HFFc6 (cell line): ENCODE measurements around the gene OR10A6. TPM values are rescaled to one million over a fixed set of nuclear protein-coding genes. Genes with fewer than 3 reads are reported as not detected.

Experiments used
- DNase-seq: peaks from one replicate; pipeline ENCODE4 v3.0.0-alpha.2; 2018
- H3K27ac Mint-ChIP-seq: 2 replicates; pipeline ENCODE4 v1.8.0; 2020; ENCODE audit warnings: mild to moderate bottlenecking, mixed read lengths
- H3K27me3 Mint-ChIP-seq: 2 replicates; pipeline ENCODE4 v1.8.0; 2021; ENCODE audit warnings: mild to moderate bottlenecking, moderate library complexity, mixed read lengths; ENCODE audit not compliant: insufficient read depth
- H3K36me3 Mint-ChIP-seq: 2 replicates; pipeline ENCODE4 v1.8.0; 2021; ENCODE audit warnings: low read depth, mixed read lengths
- H3K4me1 Mint-ChIP-seq: 2 replicates; pipeline ENCODE4 v1.8.0; 2020; ENCODE audit warnings: low read depth, mixed read lengths
- H3K4me3 Mint-ChIP-seq: 2 replicates; pipeline ENCODE4 v1.8.0; 2020; ENCODE audit warnings: mild to moderate bottlenecking, moderate library complexity, mixed read lengths
- H3K9me3 Mint-ChIP-seq: 2 replicates; pipeline ENCODE4 v1.8.0; 2020; ENCODE audit warnings: mild to moderate bottlenecking, mixed read lengths
- total RNA-seq, 6 experiments: library from RNA; stranded (reverse); fragmentation: NEBNext Ultra II Directional; extraction: Animal tissue kit (Norgen Biotek cat#: 25700); gene quantifications; 2 replicates in 1 of 6; 3 replicates in 5 of 6; pipeline ENCODE4 v1.2.3, GENCODE V29; 2021
- TF ChIP-seq, protein P1 (sequence below): fragments of 200-600 bp; sonication (generic); IDR thresholded peaks from 2 replicates; pipeline ENCODE4 v1.5.0; 2021; ENCODE audit warnings: antibody characterized with exemption, mild to moderate bottlenecking

OR10A6 gene
- total RNA-seq, 6 experiments from 2014 or later, result 0.05 to 0.28 (median 0.14) TPM; not detected in 1

DNA sequence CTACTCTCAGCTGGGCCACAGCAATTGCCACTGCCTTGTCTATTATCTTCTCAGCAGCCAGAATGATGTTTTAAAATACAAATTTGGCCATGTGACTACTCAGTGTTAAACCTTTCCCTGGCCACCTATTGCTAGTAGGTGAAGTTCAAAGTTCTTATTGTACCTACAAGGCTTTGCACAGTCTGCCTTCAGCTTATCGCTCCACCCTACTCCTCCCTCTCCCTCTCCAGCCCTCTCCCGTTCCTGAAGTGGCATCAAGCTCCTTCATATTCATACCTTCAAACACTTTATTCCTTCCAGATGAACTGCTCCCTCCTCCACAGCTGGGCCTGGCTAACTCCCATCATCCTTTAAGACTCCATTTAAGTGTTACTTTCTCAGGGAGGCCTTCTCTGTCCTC is 37.3 kb downstream of the OR10A6 start:
- Mint-ChIP-seq H3K27me3 (no peaks in the 10 kb centered on the region), H3K27ac (0 out of 2 replicates have a peak overlapping the region, but pooled peaks have one; percentile 18), H3K36me3 (no peaks in the 10 kb centered on the region; the same call in 1 of the 2 replicates), H3K4me3 (no peak overlapping the region), H3K9me3 (no peaks in the 10 kb centered on the region), H3K4me1 (peaks cover 73% of the 10 kb centered on the region)
- no peak for DNase-seq
- TF ChIP-seq, protein P1, sequence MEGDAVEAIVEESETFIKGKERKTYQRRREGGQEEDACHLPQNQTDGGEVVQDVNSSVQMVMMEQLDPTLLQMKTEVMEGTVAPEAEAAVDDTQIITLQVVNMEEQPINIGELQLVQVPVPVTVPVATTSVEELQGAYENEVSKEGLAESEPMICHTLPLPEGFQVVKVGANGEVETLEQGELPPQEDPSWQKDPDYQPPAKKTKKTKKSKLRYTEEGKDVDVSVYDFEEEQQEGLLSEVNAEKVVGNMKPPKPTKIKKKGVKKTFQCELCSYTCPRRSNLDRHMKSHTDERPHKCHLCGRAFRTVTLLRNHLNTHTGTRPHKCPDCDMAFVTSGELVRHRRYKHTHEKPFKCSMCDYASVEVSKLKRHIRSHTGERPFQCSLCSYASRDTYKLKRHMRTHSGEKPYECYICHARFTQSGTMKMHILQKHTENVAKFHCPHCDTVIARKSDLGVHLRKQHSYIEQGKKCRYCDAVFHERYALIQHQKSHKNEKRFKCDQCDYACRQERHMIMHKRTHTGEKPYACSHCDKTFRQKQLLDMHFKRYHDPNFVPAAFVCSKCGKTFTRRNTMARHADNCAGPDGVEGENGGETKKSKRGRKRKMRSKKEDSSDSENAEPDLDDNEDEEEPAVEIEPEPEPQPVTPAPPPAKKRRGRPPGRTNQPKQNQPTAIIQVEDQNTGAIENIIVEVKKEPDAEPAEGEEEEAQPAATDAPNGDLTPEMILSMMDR, result no peak

DNA sequence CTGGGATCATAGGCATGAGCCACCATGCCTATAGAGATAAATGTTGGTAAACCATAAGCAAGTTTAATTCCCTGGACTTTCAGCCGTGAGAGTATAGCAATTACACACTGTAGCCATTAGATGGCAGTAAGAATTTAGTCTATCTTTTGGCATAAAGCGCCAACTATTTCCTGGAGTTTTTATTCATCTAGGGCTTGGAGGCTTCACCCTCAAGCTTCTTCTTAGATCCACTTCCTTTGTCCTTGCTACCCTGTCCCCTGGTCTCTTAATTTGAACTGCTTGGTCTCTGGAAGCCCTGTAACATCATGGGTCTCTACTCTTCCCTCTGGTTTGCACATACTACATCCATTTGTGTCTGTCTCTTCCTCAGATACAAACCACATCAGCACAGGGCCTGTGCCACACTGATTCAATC is 38.2 kb downstream of the OR10A6 start:
- H3K4me1 Mint-ChIP-seq, result peaks cover 73% of the 10 kb centered on the region
- H3K27me3 Mint-ChIP-seq, result no peaks in the 10 kb centered on the region
- H3K36me3 Mint-ChIP-seq, result no peaks in the 10 kb centered on the region; the same call in 1 of the 2 replicates
- H3K4me3 Mint-ChIP-seq, result peak overlapping the region; percentile 53
- H3K9me3 Mint-ChIP-seq, result no peaks in the 10 kb centered on the region
- TF ChIP-seq, protein P1, result peak; percentile 87
- DNase-seq, result peak; percentile 74
- H3K27ac Mint-ChIP-seq, result peak overlapping the region; percentile 65

GRCh38 chr11:7892059-7892699 is 38.9 kb downstream of the OR10A6 start:
- Mint-ChIP-seq H3K9me3 (no peaks in the 10 kb centered on the region), H3K36me3 (no peaks in the 10 kb centered on the region; the same call in 1 of the 2 replicates), H3K27me3 (no peaks in the 10 kb centered on the region), H3K4me1 (peaks cover 73% of the 10 kb centered on the region), H3K4me3 (peak overlapping the region; percentile 53), H3K27ac (peak overlapping the region; percentile 65)
- peak; percentile 62 for DNase-seq
- TF ChIP-seq, protein P1, result no peak

GRCh38 chr11:7890417-7891172 is 40.5 kb downstream of the OR10A6 start:
- DNase-seq, result no peak
- Mint-ChIP-seq H3K9me3 (no peaks in the 10 kb centered on the region), H3K4me1 (peaks cover 60% of the 10 kb centered on the region), H3K36me3 (no peaks in the 10 kb centered on the region; the same call in 1 of the 2 replicates), H3K27ac (peak overlapping the region; percentile 66), H3K27me3 (no peaks in the 10 kb centered on the region), H3K4me3 (peak overlapping the region; percentile 77)
- TF ChIP-seq, protein P1, result no peak

GRCh38 chr11:7889985-7890384 is 41.1 kb downstream of the OR10A6 start:
- Mint-ChIP-seq H3K9me3 (no peaks in the 10 kb centered on the region), H3K27me3 (no peaks in the 10 kb centered on the region), H3K36me3 (no peaks in the 10 kb centered on the region), H3K4me3 (peak overlapping the region; percentile 77), H3K4me1 (peaks cover 54% of the 10 kb centered on the region), H3K27ac (peak overlapping the region; percentile 66)
- no peak for DNase-seq
- TF ChIP-seq, protein P1, result no peak
